ENCODE results near the gene CCL23. TPM values are rescaled to one million over a fixed set of nuclear protein-coding genes. Genes with fewer than 3 reads are reported as not detected.
"Not testable (repeated sequence)": the region's sequence is repeated elsewhere in the genome, so short reads cannot be mapped to it uniquely, and the experiment has no call there.

The CCL23 gene
- total and polyA plus RNA-seq, 2 donors (not counting 3 experiments of a cell fraction or from before 2014, with no cell fraction given) = 1.0 to 1.1 TPM

- FAIRE-seq (no peak), DNase-seq (ENCODE audit: low read depth, low spot score) (no peak)
- no peaks in the 10 kb centered on the region for H3K79me2 ChIP-seq (ENCODE audit: control insufficient read depth, insufficient read depth, low read length)
- TF ChIP-seq EZH2 (IDR thresholded peaks at IDR 0.05; ENCODE audit: borderline replicate concordance, low read depth, low read length, severe bottlenecking) = no peak
- no peaks in the 10 kb centered on the region for H4K20me1 ChIP-seq (replicated peaks; ENCODE audit: control insufficient read depth, extremely low read depth, insufficient read depth, low read length)
- no peak overlapping the region for H3K27ac ChIP-seq (ENCODE audit: insufficient read depth, low read depth, low read length)
- no peaks in the 10 kb centered on the region for H3K9me1 ChIP-seq (replicated peaks; ENCODE audit: control insufficient read depth, extremely low read depth, insufficient read depth, low read length)
- H3K4me1 ChIP-seq (ENCODE audit: control insufficient read depth, extremely low read depth, insufficient read depth, low read length) = no peaks in the 10 kb centered on the region
- no TSS peak for BruUV-seq (replicated peaks)
- dilution Hi-C loops (cut with MboI; ENCODE audit: extremely low pct_ligation_motif_present, low sequenced_read_pairs) = no loop called here
- no peak overlapping the region for H3K4me3 ChIP-seq (replicated peaks in 1 of 3; ENCODE audit: insufficient read depth in 1 of 3, low read depth in 1 of 3, low read length in 3 of 3)
- peaks cover 0 to 2% of the 10 kb centered on the region in 2 experiments for H3K27me3 ChIP-seq (ENCODE audit: control insufficient read depth in 2 of 2, insufficient read depth in 2 of 2, low read length in 2 of 2)
- ChIA-PET POLR2A (no interaction called here), CTCF (interaction anchor here (0.8 to 1.7 kb wide), 3 partner anchors 11 to 29 kb away, joined by 3 read pairs; no protein-coding TSS in a partner anchor)
- no peaks in the 10 kb centered on the region for H3K9me3 ChIP-seq (replicated peaks; ENCODE audit: control insufficient read depth, insufficient read depth, low read length)
- H3K9ac ChIP-seq (replicated peaks; ENCODE audit: extremely low read depth, insufficient read depth, low read length) = no peak overlapping the region
- H3K4me2 ChIP-seq (ENCODE audit: insufficient read depth, low read length) = no peak overlapping the region
- H2AFZ ChIP-seq (ENCODE audit: low read depth, low read length) = peak overlapping the region; percentile 45
- H3K36me3 ChIP-seq (ENCODE audit: control insufficient read depth in 2 of 2, extremely low read depth in 1 of 2, insufficient read depth in 2 of 2, low read length in 2 of 2) = no peaks in the 10 kb centered on the region
- intact Hi-C loops (cut with micrococcal nuclease) = no loop called here
Measured at GRCh38 chr17:35998018-35998545, 19.7 kb downstream of the CCL23 start.

- H3K79me2 ChIP-seq (ENCODE audit: control insufficient read depth, insufficient read depth, low read length); H3K4me3 ChIP-seq (replicated peaks in 1 of 3; ENCODE audit: insufficient read depth in 1 of 3, low read depth in 1 of 3, low read length in 3 of 3); H3K4me1 ChIP-seq (ENCODE audit: control insufficient read depth, extremely low read depth, insufficient read depth, low read length); H2AFZ ChIP-seq (ENCODE audit: low read depth, low read length); H3K9me3 ChIP-seq (replicated peaks; ENCODE audit: control insufficient read depth, insufficient read depth, low read length); dilution Hi-C loops (cut with MboI; ENCODE audit: extremely low pct_ligation_motif_present, low sequenced_read_pairs); CTCF ChIA-PET; intact Hi-C loops (cut with micrococcal nuclease); POLR2A ChIA-PET; DNase-seq (ENCODE audit: low read depth, low spot score); H3K27me3 ChIP-seq (ENCODE audit: control insufficient read depth in 2 of 2, insufficient read depth in 2 of 2, low read length in 2 of 2); FAIRE-seq; H3K9ac ChIP-seq (replicated peaks; ENCODE audit: extremely low read depth, insufficient read depth, low read length); H3K36me3 ChIP-seq (ENCODE audit: control insufficient read depth in 2 of 2, extremely low read depth in 1 of 2, insufficient read depth in 2 of 2, low read length in 2 of 2); H3K9me1 ChIP-seq (replicated peaks; ENCODE audit: control insufficient read depth, extremely low read depth, insufficient read depth, low read length); H3K4me2 ChIP-seq (ENCODE audit: insufficient read depth, low read length); H3K27ac ChIP-seq (ENCODE audit: insufficient read depth, low read depth, low read length); H4K20me1 ChIP-seq (replicated peaks; ENCODE audit: control insufficient read depth, extremely low read depth, insufficient read depth, low read length); BruUV-seq (replicated peaks): not testable (repeated sequence)
Measured at GRCh38 chr17:35995346-35995745, 22.4 kb downstream of the CCL23 start.

Measured in endothelial cell of umbilical vein (primary cell).